DND-41 (cell line): ENCODE results near the gene TOGARAM1.

Source experiments
- ATAC-seq: fragments of 200-7000 bp; cut with Tn5 transposase; 3 replicates; pipeline ENCODE4 v1.9.1; 2021; ENCODE audit warnings: low read depth; ENCODE audit not compliant: insufficient read depth
- DNase-seq: peaks from one replicate; pipeline ENCODE4 v3.0.0-alpha.2; 2020
- H2AFZ ChIP-seq: 2 replicates; pipeline ENCODE4 v1.6.0; 2012; ENCODE audit warnings: low read depth, low read length
- H3K27ac ChIP-seq: 2 replicates; pipeline ENCODE4 v1.5.1; 2012; ENCODE audit warnings: low read length, inconsistent platforms
- H3K27me3 ChIP-seq: fragments of 200-600 bp; sonication (generic); 2 replicates; pipeline ENCODE4 v1.6.0; 2012; ENCODE audit warnings: low read length, mild to moderate bottlenecking, inconsistent platforms; ENCODE audit not compliant: insufficient read depth, poor library complexity
- H3K36me3 ChIP-seq: 2 replicates; pipeline ENCODE4 v1.5.1; 2012; ENCODE audit warnings: low read length, inconsistent platforms; ENCODE audit not compliant: insufficient read depth
- H3K4me1 ChIP-seq: 2 replicates; pipeline ENCODE4 v1.5.1; 2012; ENCODE audit warnings: mild to moderate bottlenecking, low read length; ENCODE audit not compliant: insufficient read depth
- H3K4me2 ChIP-seq: 2 replicates; pipeline ENCODE4 v1.6.0; 2012; ENCODE audit warnings: mild to moderate bottlenecking, moderate library complexity, low read length, inconsistent platforms; ENCODE audit not compliant: insufficient read depth
- H3K4me3 ChIP-seq, 2 experiments: fragments of 200-600 bp in 1 of 2; shearing (Covaris generic) in 1 of 2; 2 replicates each; pipeline ENCODE4 v1.5.1; 2012 to 2016; ENCODE audit warnings: inconsistent platforms in 2 of 2, low read length in 2 of 2, mild to moderate bottlenecking in 2 of 2, low read depth in 1 of 2, moderate library complexity in 1 of 2
- H3K79me2 ChIP-seq: 2 replicates; pipeline ENCODE4 v1.6.0; 2012; ENCODE audit warnings: low read length, inconsistent platforms; ENCODE audit not compliant: insufficient read depth
- H3K9ac ChIP-seq: 2 replicates; pipeline ENCODE4 v1.6.0; 2012; ENCODE audit warnings: low read depth, mild to moderate bottlenecking, inconsistent platforms, low read length, moderate library complexity
- H3K9me3 ChIP-seq: 2 replicates; pipeline ENCODE4 v1.5.1; 2012; ENCODE audit warnings: low read length, moderate library complexity, mild to moderate bottlenecking, inconsistent platforms; ENCODE audit not compliant: insufficient read depth, severe bottlenecking
- H4K20me1 ChIP-seq: 2 replicates; pipeline ENCODE4 v1.6.0; 2012; ENCODE audit warnings: low read length; ENCODE audit not compliant: insufficient read depth
- EZH2 ChIP-seq: IDR thresholded peaks from 3 replicates; pipeline ENCODE4 v1.6.1; 2012; ENCODE audit warnings: borderline replicate concordance, low read depth, mild to moderate bottlenecking, moderate library complexity, low read length, inconsistent platforms; ENCODE audit not compliant: severe bottlenecking
- TF ChIP-seq, protein P1 (sequence below): IDR thresholded peaks from 2 replicates; pipeline ENCODE4 v1.5.1; 2012; ENCODE audit warnings: borderline replicate concordance, low read length, moderate library complexity, mild to moderate bottlenecking; ENCODE audit not compliant: poor library complexity, severe bottlenecking; ENCODE audit errors: extremely low read depth

The TOGARAM1 gene

DNA sequence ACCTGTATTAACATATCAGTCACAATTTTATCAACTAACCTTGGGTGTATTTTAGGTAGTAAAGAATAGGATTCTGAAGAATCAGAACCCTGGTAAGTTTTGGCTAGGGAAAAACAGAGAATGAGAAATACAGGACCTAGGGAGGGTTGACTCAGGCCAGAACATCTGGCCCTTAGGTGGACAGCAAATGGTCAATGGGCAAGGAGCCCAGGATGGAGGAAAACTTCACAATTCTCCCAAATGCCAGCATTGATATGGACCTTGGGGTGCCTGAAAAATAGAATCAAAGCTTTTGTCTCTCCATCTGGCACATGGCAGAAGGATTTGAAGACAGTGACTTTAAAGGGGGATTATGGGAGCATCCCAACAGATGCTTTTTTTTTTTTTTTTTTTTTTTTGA, 89.2 kb downstream of the TOGARAM1 start:
- no peak for DNase-seq
- Histone ChIP-seq H3K27me3 (no peaks in the 10 kb centered on the region), H3K79me2 (no peaks in the 10 kb centered on the region), H3K4me3 (no peak overlapping the region), H3K36me3 (peaks cover 33% of the 10 kb centered on the region; the same call in 1 of the 2 replicates), H3K27ac (no peak overlapping the region), H3K4me2 (no peak overlapping the region), H4K20me1 (no peaks in the 10 kb centered on the region), H3K9ac (no peak overlapping the region), H3K9me3 (no peaks in the 10 kb centered on the region), H2AFZ (no peak overlapping the region), H3K4me1 (no peaks in the 10 kb centered on the region)
- ATAC-seq: no peak
- TF ChIP-seq EZH2: no peak
- TF ChIP-seq, protein P1, sequence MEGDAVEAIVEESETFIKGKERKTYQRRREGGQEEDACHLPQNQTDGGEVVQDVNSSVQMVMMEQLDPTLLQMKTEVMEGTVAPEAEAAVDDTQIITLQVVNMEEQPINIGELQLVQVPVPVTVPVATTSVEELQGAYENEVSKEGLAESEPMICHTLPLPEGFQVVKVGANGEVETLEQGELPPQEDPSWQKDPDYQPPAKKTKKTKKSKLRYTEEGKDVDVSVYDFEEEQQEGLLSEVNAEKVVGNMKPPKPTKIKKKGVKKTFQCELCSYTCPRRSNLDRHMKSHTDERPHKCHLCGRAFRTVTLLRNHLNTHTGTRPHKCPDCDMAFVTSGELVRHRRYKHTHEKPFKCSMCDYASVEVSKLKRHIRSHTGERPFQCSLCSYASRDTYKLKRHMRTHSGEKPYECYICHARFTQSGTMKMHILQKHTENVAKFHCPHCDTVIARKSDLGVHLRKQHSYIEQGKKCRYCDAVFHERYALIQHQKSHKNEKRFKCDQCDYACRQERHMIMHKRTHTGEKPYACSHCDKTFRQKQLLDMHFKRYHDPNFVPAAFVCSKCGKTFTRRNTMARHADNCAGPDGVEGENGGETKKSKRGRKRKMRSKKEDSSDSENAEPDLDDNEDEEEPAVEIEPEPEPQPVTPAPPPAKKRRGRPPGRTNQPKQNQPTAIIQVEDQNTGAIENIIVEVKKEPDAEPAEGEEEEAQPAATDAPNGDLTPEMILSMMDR: no peak

DNA sequence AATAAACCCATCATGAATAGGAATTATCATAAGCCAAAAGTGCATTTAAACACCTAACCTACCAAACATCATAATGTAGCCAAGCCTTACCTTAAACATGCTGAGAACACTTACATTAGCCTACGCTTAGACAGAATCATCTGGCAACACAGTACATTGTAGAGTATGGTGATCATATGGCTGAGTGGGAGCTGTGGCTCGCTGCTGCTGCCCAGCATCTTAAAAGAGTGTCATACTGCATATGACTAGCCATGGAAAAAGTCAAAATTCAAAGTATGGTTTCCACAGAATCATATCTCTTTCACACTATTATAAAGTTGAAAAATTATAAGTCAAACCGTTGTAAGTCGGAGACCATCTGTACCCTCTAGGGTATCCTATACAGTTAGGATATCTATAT, 89.9 kb downstream of the TOGARAM1 start:
- Histone ChIP-seq H3K27me3 (no peaks in the 10 kb centered on the region), H4K20me1 (no peaks in the 10 kb centered on the region), H3K4me2 (no peak overlapping the region), H3K4me1 (no peaks in the 10 kb centered on the region), H3K27ac (no peak overlapping the region), H3K4me3 (no peak overlapping the region), H3K36me3 (peaks cover 26% of the 10 kb centered on the region; the same call in 1 of the 2 replicates), H3K79me2 (no peaks in the 10 kb centered on the region), H2AFZ (no peak overlapping the region), H3K9me3 (no peaks in the 10 kb centered on the region), H3K9ac (no peak overlapping the region)
- TF ChIP-seq EZH2: no peak
- TF ChIP-seq, protein P1: no peak
- no peak for ATAC-seq
- no peak for DNase-seq

DNA sequence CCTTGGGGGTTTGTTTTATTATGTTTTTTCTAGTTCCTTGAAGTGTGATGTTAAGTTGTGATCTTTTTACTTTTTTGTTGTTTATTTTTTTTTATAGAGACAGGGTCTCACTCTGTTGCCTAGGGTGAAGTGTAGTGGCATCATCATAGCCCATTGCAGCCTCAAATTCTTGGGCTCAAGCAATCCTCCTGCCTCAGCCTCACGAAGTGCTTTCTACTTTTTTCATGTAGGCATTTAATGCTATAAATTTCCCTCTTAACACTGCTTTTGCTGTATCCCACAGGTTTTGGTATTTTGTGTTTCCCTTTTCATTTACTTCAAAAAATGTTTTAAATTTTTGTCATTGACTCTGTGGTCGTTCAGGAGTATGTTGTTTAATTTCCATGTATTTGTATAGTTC, 95.4 kb downstream of the TOGARAM1 start:
- Histone ChIP-seq H3K4me3 (no peak overlapping the region), H3K4me2 (no peak overlapping the region), H3K79me2 (no peaks in the 10 kb centered on the region), H3K36me3 (peaks cover 25% of the 10 kb centered on the region; the same call in 1 of the 2 replicates), H2AFZ (no peak overlapping the region), H3K9me3 (no peaks in the 10 kb centered on the region), H3K4me1 (no peaks in the 10 kb centered on the region), H4K20me1 (no peaks in the 10 kb centered on the region), H3K9ac (no peak overlapping the region), H3K27me3 (no peaks in the 10 kb centered on the region), H3K27ac (no peak overlapping the region)
- ATAC-seq (no peak), DNase-seq (no peak)
- TF ChIP-seq, protein P1: no peak
- no peak for TF ChIP-seq EZH2
